ENCODE measurements around the gene LDB3.
A peak's percentile ranks its signal among the peaks of the same experiment; 100 is the strongest.

The LDB3 gene

GRCh38 chr10:86665868-86666267 is 2.4 kb upstream of the LDB3 start:
- no peak for DNase-seq

DNA sequence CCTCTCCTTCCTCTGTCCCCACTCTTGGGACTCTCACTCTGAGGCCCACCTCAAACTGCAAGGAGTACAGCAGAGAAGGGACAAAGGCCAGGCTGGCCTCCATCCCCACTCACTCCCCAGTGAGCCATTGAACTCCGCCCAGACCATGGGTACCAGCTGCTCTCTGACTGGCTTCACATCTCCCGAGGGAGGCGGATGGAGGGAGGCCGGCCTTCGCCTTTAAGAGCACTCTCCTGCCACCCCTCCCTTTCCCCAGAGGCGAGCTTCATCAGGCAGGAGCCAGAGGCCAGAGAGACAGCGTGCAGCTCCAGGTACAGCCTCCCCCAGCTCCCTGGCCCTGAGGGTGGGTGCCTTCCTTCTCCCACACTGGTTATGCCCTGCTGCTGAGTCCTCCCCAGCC is 1.8 kb upstream of the LDB3 start:
- no peak for DNase-seq

- no peak for DNase-seq
Measured at GRCh38 chr10:86667421-86668181, 710 bp upstream of the LDB3 start.

GRCh38 chr10:86670290-86670811 is 2.0 kb downstream of the LDB3 start:
- DNase-seq: no peak

DNA sequence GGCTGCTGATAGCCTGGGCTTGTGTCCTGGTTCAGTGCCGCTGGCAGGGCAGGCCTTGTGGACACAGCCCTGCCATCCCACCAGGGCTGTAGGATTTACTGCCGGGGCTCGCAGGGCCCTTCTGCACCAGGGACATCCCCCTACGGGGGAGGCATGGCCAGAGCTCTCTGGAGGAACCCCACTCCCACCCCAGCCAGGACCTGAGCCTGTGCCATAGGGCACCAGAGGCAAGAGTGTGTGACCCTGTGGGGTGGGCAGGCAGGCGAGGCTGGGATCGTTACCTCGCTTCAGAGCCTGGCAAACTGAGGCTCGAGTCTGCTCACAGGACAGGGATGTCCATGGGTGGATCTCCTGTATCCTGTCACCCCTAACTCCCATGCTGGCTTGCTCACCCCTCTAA is 2.6 kb downstream of the LDB3 start:
- DNase-seq: no peak

DNA sequence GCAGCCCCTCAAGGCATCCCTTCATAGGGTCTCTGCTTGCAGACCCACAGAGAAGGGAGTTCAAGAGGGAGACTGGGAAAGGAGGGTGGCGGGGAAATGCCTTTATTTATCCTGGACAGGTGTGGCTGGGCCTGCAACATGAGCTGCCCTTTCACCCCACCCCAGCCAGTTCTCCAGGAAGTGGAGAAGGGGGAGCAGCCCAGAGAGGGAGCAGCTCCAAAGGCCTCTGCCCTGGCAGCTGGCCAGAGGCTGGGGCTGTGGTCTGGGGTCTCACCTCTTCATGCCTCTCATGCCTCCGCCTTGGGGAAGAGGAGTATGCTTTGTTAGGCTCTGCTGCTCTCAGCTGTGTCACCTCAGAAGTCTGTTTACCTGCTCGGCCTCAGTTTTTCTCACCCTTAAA is 3.1 kb downstream of the LDB3 start:
- no peak for DNase-seq

DNA sequence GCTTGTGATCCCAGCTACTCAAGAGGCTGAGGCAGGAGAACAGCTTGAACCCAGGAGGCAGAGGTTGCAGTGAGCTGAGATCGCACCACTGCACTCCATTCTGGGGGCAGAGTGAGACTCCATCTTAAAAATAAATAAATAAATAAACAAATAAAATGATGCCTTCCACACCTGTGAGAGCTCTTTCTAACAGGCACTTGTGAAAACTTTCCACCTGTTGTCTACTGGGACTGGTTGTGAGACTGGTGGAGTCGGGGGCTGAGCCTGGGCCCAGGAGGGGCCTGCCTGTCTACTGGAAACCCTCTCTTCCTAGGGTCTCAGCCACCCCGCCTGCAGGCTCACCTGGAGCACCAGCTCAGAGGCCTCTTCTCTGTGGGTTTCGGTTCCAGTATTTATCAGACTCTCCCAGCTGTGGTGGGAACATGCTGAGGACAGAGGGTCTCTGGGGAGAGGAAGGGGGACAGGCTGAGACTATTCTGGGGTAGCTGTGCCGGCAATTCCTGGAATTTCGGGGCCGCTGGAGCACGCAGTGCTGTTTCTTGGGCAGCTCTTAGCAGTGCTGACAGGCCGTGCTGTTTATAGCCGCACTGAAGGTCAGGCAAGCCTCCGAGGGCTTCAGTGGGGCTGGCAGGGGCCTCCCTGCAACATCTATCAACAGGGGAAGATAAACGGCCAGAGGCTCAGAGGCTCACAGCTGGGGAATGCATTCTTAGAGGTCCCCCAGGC is 3.8 kb downstream of the LDB3 start:
- peak; percentile 65 for DNase-seq

- DNase-seq: peak; percentile 49
Measured at GRCh38 chr10:86673216-86673826, 5.0 kb downstream of the LDB3 start.

DNA sequence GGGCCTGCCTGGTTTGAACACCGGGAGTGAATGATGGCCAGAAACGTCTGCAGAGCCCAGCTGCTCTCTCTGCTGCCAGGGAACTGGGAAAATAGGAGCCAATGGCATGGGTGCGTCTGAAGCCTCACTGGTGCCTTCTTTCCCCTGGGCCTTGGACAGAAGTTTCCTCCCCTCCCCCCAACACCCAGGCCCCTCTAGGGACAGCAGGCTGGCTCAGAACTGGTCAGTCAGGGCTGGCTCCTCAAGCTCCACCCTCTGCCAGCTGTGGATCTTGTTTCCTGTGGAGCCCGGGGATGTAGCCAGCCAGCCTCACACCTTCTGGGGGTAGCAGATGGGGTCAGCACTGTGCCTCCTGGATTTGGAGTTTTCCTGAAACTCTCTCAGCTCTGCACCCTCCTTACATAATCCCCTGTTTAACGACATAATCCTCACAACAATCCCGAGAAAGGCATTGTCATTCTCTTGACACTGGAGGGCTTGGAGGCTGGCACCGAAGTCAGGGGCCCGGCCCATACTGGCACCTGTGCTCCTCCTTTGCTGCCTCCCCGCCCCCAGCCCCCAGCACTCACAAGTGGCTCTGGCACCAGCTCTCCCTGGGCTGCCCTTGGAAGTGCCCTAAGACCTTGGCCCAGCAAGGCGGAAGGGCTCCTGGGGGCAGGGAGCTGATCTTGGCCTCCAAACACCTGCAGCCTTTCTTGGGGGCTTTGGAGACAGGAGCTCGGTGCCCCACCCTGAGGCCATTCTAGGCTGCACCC is 5.7 kb downstream of the LDB3 start:
- peak; percentile 70 for DNase-seq

DNA sequence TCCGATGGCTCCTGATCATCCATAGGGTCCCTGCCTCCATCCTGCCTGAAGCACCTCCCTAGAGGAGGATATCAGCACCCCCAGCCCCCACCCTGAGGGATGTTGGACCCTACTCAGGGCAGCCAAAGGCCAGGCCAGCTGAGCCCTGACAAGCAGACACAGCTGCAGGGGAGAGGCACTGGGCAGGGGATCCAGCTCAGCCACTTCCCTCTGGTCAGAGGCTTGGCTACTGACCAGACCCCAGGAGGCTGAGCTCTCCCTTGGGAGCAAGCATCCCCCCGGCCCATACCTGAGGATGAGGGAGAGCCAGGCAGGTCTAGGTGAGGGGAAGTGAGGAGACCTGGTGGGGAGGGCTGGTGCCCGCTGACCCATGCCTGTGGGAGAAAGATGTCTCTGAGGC is 6.6 kb downstream of the LDB3 start:
- DNase-seq: no peak

GRCh38 chr10:86677374-86677773 is 9.1 kb downstream of the LDB3 start:
- DNase-seq: no peak

DNA sequence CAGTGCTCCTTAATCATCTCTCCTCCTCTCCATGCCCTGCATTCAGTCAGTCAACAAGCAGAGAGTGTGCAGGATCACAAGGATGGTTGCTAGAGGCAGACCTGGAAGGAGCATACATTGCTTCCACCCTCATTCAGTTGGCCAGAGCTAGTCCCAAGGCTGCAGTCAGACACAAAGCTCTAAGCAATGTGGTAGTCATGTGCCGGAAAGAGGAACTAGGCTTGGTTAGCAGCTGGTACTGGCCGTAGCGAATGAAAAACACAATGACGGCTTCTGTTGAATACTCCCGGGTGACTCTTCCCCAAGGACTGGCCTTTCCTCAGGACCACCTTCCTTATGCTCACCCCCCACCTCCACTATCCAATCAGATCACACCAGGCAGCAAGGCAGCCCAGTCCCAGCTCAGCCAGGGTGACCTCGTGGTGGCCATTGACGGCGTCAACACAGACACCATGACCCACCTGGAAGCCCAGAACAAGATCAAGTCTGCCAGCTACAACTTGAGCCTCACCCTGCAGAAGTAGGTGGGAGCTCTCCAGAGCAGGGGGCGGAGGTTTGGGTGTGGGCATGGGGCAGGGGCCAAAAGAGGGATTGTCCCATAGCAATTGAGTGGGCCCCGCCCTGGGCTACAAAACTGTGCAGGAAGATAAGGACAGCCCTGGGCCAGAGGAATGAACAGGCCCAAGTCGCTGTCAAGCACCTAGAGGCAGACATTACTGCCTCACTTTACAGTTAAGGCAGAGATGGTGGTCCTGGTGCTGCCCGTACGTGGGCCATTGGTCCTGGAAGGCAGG is 10.9 kb downstream of the LDB3 start:
- no peak for DNase-seq

GRCh38 chr10:86681047-86681446 is 12.7 kb downstream of the LDB3 start:
- no peak for DNase-seq

- DNase-seq: no peak
Measured at GRCh38 chr10:86681722-86682386, 13.5 kb downstream of the LDB3 start.

GRCh38 chr10:86682675-86683074 is 14.4 kb downstream of the LDB3 start:
- DNase-seq: no peak

DNA sequence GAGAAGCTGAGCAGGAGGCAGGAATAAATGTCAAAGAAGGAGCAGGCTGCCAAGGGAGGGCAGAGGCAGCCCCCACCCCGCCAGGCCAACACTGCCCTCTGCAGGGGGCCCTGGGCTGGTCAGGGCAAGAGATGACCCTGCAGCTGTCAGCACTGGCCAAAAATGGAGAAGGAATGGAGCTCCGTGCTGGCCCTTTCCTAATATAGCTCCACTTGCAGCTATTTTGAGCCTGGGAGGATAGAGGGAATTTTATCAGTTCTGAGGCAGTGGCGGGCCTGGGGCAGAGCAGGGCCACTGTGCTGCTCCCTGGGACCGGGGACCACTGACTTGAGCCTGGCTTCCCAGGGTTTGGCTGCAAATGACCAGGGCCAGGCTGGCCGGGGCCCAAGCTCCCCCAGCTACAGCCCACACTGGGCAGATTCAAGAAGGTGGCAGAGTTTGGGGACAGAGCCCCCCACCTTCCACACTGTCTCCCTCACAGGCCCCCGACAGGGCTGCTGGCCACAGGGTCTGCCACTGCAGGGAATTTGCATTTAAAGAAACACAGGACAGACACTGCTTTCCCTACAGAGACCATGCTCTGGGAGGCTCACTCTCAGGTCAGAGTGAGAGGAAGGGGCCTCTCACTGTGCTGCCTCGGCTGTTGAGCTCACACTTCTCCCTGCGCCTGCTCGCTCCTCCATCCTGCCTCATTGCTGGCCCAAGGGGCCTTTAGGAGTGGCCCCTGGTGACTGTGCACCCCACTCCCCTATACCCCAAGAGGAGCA is 16.2 kb downstream of the LDB3 start:
- DNase-seq: peak; percentile 50

- DNase-seq: no peak
Measured at GRCh38 chr10:86685416-86685815, 17.1 kb downstream of the LDB3 start.

DNA sequence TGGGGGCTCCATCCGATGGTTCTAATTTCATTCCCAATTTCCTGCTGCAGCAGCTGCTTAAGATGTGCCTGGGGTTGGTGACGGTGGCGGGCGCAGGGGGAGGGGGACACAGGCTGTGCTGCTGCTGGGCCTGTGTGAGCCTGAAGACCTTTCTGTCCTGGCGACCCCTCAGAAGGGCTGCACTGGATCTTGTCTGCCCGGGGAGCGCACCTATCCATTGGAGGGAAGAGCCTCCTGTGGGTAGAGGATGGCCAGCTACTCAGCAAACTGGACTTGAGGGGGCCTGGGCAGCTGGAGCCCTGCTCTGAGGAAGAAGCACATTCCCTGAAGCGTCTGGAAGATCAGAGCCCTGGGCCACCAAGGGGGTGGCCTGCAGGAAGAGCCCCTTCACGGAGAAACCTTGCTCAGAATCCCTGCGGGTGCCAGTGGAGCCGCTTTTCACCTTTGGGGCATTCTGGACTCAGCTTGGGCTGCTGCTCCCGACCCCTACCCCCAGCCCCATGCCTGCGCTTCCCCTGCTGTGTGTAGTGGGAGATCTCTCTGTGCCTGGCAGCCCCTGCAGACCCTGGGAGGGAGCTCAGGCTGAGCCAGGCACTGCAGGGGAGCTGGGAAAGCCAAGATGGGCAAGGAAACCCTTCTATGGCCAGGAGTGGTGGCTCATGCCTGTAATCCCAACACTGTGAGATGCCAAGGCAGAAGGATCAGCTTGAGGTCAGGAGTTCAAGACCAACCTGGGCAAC is 17.8 kb downstream of the LDB3 start:
- no peak for DNase-seq

GRCh38 chr10:86686972-86687371 is 18.7 kb downstream of the LDB3 start:
- no peak for DNase-seq

GRCh38 chr10:86687750-86688149 is 19.4 kb downstream of the LDB3 start:
- no peak for DNase-seq
